Panc1 (cell line): Measurements from ENCODE around the gene THAP3. TPM values are rescaled to one million over a fixed set of nuclear protein-coding genes. Genes with fewer than 3 reads are reported as not detected.

ENCODE experiments used
- ATAC-seq: fragments of 200-7000 bp; cut with Tn5 transposase; 2 replicates; pipeline ENCODE4 v1.9.1; 2020; ENCODE audit warnings: mild to moderate bottlenecking, moderate library complexity
- BruUV-seq: library from RNA; stranded (reverse); fragments of 400-500 nt; replicated peaks from 2 replicates; lab custom pipeline; 2021; lab: Mats Ljungman, UMichigan
- CTCF ChIA-PET: fragments of 300-600 bp; sonication (Branson Sonifier 250); formaldehyde crosslinking; loops from one replicate; lab custom pipeline; 2022; ENCODE audit warnings: antibody characterized with exemption; lab: Charles Lee
- POLR2A ChIA-PET: fragments of 300-600 bp; sonication (Branson Sonifier 250); formaldehyde crosslinking; loops from one replicate; lab custom pipeline; 2022; ENCODE audit warnings: antibody characterized with exemption; lab: Charles Lee
- DNase-seq: peaks from one replicate; pipeline ENCODE4 v3.0.0-alpha.2; 2010; ENCODE audit warnings: low read depth, low spot score
- H3K27ac ChIP-seq: 2 replicates; pipeline ENCODE4 v1.5.1; 2011; ENCODE audit warnings: mild to moderate bottlenecking, low read length, inconsistent platforms
- H3K27me3 ChIP-seq: fragments of 200-500 bp; sonication (Bioruptor generic); 2 replicates; pipeline ENCODE4 v1.6.0; 2014; ENCODE audit warnings: low read length, inconsistent platforms; ENCODE audit not compliant: control insufficient read depth, insufficient read depth
- H3K36me3 ChIP-seq: fragments of 200-500 bp; sonication (Bioruptor generic); 2 replicates; pipeline ENCODE4 v1.5.1; 2014; ENCODE audit warnings: inconsistent platforms, mild to moderate bottlenecking, low read length, moderate library complexity; ENCODE audit not compliant: control insufficient read depth, insufficient read depth
- H3K4me1 ChIP-seq: 2 replicates; pipeline ENCODE4 v1.5.1; 2011; ENCODE audit warnings: inconsistent platforms, mild to moderate bottlenecking, low read length, moderate library complexity; ENCODE audit not compliant: control insufficient read depth, insufficient read depth
- H3K4me3 ChIP-seq, 2 experiments: 2 replicates each; pipeline ENCODE4 v1.5.1; 2011 to 2012; ENCODE audit warnings: low read depth in 2 of 2, low read length in 2 of 2, mild to moderate bottlenecking in 2 of 2, inconsistent platforms in 1 of 2, moderate library complexity in 1 of 2
- H3K9me3 ChIP-seq: fragments of 200-500 bp; sonication (Bioruptor generic); 2 replicates; pipeline ENCODE4 v1.5.1; 2014; ENCODE audit warnings: low read depth, mild to moderate bottlenecking, inconsistent platforms, low read length, moderate library complexity; ENCODE audit not compliant: control insufficient read depth, insufficient read depth
- POLR2AphosphoS5 ChIP-seq: IDR thresholded peaks from 2 replicates; pipeline ENCODE4 v1.6.1; 2012; ENCODE audit warnings: mild to moderate bottlenecking, low read depth, low read length, moderate library complexity
- SIN3A ChIP-seq: IDR thresholded peaks from 2 replicates; pipeline ENCODE4 v1.6.1; 2012; ENCODE audit warnings: low read depth, mild to moderate bottlenecking, low read length, moderate library complexity, borderline replicate concordance; ENCODE audit not compliant: insufficient read depth
- TCF7L2 ChIP-seq: IDR thresholded peaks from 2 replicates; pipeline ENCODE4 v1.6.1; 2011; ENCODE audit warnings: mild to moderate bottlenecking, low read depth, low read length, inconsistent platforms
- in situ Hi-C: cut with HindIII; loops from 2 replicates; pipeline ENCODE4 v1.10.0; 2016; ENCODE audit warnings: low sequenced_read_pairs, low pct_unique_long_range_greater_than_20kb
- intact Hi-C: fragments of 100-400 bp; cut with micrococcal nuclease; formaldehyde crosslinking; loops from one replicate; pipeline ENCODE4 v1.10.0; 2022; ENCODE audit not compliant: unreplicated experiment
- total RNA-seq: library from RNA; stranded (reverse); gene quantifications from one replicate; pipeline ENCODE4 v1.2.1, GENCODE V29; 2021; ENCODE audit not compliant: unreplicated experiment
- TF ChIP-seq, protein P1 (sequence below), 2 experiments: IDR thresholded peaks; 2 replicates each; pipeline ENCODE4 v1.6.1; 2011 to 2012; ENCODE audit warnings: low read depth in 2 of 2, control low read depth in 1 of 2, low read length in 1 of 2, mild to moderate bottlenecking in 1 of 2, moderate library complexity in 1 of 2; ENCODE audit not compliant: insufficient read depth in 1 of 2
- TF ChIP-seq, protein P2 (sequence below): fragments of 450-650 bp; IDR thresholded peaks from 2 replicates; pipeline ENCODE4 v1.5.1; 2017; ENCODE audit warnings: mild to moderate bottlenecking

Gene THAP3
- total RNA-seq, 1 experiment from 2014 or later, result 24.9 TPM

DNA sequence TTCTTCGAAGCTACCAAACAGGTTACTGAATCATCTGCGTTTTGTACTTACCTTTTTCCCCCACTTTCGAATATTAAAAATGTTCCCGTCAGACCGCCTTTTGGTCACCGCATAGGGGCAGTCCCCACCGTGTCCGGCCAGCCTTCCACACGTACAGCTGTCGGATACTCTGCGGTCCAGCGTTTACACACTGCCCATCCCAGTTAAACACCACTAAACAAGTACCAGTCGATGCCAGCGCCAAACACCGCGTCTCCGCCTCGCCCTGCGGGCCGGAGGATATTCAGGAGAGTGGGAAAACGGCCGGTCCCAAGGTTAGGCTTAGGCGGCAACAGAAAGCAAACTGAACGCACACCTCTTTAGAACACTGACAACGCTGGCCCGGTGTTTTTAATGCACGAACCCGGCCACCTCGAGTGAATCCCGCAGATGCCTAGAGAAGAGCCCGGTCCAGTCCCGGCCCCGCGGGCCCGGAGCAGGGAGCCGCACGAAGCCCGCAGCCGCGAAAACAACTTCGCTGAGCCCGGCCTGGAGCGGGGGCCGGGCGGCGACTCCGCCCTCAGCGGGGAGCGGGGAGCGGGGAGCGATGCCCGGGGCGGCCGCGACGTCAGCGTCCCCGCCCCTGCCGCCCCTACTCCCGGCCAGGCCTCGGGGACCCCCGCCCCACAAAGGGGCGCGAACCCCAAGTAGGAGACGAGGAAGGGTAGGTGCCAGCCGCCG is 11.9 kb upstream of the THAP3 start:
- TF ChIP-seq, protein P1, sequence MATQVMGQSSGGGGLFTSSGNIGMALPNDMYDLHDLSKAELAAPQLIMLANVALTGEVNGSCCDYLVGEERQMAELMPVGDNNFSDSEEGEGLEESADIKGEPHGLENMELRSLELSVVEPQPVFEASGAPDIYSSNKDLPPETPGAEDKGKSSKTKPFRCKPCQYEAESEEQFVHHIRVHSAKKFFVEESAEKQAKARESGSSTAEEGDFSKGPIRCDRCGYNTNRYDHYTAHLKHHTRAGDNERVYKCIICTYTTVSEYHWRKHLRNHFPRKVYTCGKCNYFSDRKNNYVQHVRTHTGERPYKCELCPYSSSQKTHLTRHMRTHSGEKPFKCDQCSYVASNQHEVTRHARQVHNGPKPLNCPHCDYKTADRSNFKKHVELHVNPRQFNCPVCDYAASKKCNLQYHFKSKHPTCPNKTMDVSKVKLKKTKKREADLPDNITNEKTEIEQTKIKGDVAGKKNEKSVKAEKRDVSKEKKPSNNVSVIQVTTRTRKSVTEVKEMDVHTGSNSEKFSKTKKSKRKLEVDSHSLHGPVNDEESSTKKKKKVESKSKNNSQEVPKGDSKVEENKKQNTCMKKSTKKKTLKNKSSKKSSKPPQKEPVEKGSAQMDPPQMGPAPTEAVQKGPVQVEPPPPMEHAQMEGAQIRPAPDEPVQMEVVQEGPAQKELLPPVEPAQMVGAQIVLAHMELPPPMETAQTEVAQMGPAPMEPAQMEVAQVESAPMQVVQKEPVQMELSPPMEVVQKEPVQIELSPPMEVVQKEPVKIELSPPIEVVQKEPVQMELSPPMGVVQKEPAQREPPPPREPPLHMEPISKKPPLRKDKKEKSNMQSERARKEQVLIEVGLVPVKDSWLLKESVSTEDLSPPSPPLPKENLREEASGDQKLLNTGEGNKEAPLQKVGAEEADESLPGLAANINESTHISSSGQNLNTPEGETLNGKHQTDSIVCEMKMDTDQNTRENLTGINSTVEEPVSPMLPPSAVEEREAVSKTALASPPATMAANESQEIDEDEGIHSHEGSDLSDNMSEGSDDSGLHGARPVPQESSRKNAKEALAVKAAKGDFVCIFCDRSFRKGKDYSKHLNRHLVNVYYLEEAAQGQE (IDR thresholded peaks at IDR 0.05; ENCODE audit: insufficient read depth in 1 of 2, low read depth in 2 of 2, low read length in 1 of 2), result no peak
- TF ChIP-seq POLR2AphosphoS5 (peak; percentile 40; the same call in 1 of the 2 replicates), SIN3A (peak; percentile 73), TCF7L2 (no peak)
- TF ChIP-seq, protein P2, sequence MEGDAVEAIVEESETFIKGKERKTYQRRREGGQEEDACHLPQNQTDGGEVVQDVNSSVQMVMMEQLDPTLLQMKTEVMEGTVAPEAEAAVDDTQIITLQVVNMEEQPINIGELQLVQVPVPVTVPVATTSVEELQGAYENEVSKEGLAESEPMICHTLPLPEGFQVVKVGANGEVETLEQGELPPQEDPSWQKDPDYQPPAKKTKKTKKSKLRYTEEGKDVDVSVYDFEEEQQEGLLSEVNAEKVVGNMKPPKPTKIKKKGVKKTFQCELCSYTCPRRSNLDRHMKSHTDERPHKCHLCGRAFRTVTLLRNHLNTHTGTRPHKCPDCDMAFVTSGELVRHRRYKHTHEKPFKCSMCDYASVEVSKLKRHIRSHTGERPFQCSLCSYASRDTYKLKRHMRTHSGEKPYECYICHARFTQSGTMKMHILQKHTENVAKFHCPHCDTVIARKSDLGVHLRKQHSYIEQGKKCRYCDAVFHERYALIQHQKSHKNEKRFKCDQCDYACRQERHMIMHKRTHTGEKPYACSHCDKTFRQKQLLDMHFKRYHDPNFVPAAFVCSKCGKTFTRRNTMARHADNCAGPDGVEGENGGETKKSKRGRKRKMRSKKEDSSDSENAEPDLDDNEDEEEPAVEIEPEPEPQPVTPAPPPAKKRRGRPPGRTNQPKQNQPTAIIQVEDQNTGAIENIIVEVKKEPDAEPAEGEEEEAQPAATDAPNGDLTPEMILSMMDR, result no peak
- Histone ChIP-seq H3K27ac (peak overlapping the region; percentile 95), H3K27me3 (no peaks in the 10 kb centered on the region), H3K4me1 (peaks cover 22% of the 10 kb centered on the region), H3K4me3 (peak overlapping the region; percentile 89 to 90), H3K9me3 (no peaks in the 10 kb centered on the region), H3K36me3 (no peaks in the 10 kb centered on the region; the same call in 1 of the 2 replicates)
- peak; percentile 72 for ATAC-seq
- no peak for DNase-seq
- ChIA-PET CTCF (interaction anchor here (1.0 kb wide), 1 partner anchor 9 kb away, joined by 3 read pairs; no protein-coding TSS in a partner anchor), POLR2A (interaction anchor here (0.6 kb wide), 1 partner anchor 199 kb away, joined by 3 read pairs; no protein-coding TSS in a partner anchor)
- in situ Hi-C loops, result no loop called here
- intact Hi-C loops, result no loop called here
- no TSS peak for BruUV-seq

DNA sequence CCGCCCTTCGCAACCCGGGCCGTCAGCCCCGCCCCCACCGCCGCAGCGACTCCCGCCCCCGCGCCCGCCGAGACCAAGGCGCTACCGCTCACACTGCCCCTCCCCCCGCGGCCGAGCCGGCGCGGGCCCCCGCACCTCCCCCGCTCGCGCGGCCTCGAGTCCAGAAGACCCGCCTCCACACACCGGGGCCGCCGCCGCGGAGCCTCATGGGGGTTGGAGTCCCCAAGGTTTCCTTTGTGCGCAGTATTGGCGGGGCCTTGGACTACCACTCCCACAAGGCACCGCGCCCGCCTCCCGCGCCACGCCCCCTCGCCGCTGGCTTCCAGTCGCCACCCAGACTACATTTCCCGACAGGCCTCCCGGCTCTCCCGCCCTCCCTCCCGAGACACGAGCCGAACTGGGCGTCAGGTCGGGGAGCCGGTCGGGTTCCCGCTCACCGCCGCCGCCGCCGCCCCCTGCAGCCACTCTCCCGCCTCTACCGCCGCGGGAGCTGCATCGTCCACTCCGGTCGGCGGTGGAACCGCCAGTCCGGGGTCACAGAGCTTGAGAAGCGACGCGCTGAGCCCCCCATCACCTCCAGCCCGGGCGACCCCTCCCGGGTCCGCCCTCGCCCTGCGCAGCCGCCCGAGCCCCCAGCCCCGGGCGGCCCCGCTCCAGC is 11.2 kb upstream of the THAP3 start, which contains the start of gene PHF13:
Gene PHF13, plus strand, starts transcription at position 371 of the 658 bp plus-strand sequence. CDS start 336 bp downstream, outside the sequence.
- DNase-seq, result peak; percentile 84
- TF ChIP-seq POLR2AphosphoS5 (no peak), TCF7L2 (no peak), SIN3A (peak; percentile 23; the same call in 1 of the 2 replicates)
- TF ChIP-seq, protein P1 (IDR thresholded peaks at IDR 0.05; ENCODE audit: insufficient read depth in 1 of 2, low read depth in 2 of 2, low read length in 1 of 2), result no peak
- TF ChIP-seq, protein P2, result no peak
- Histone ChIP-seq H3K4me1 (peaks cover 22% of the 10 kb centered on the region), H3K9me3 (no peaks in the 10 kb centered on the region), H3K27ac (peak within 1 kb of the TSS; percentile 95), H3K36me3 (no peaks in the 10 kb centered on the region; the same call in 1 of the 2 replicates), H3K27me3 (no peaks in the 10 kb centered on the region), H3K4me3 (peak within 1 kb of the TSS; percentile 89 to 90)
- intact Hi-C loops, result no loop called here
- no TSS peak for BruUV-seq
- in situ Hi-C loops, result no loop called here
- CTCF ChIA-PET, result interaction anchor here (0.7 kb wide), 1 partner anchor 12 kb away, joined by 3 read pairs; no protein-coding TSS in a partner anchor
- POLR2A ChIA-PET, result interaction anchor here (0.6 kb wide), 1 partner anchor 200 kb away, joined by 3 read pairs; no protein-coding TSS in a partner anchor
- peak; percentile 95 for ATAC-seq
